HL-60/S4 (cell line): Measurements from ENCODE around the gene SDS.

Experiments
- in situ Hi-C: fragments of 300-500 bp; cut with MboI; formaldehyde crosslinking; loops from 2 replicates; pipeline ENCODE4 v1.14.3; 2022; ENCODE audit warnings: low sequenced_read_pairs

The SDS gene

DNA sequence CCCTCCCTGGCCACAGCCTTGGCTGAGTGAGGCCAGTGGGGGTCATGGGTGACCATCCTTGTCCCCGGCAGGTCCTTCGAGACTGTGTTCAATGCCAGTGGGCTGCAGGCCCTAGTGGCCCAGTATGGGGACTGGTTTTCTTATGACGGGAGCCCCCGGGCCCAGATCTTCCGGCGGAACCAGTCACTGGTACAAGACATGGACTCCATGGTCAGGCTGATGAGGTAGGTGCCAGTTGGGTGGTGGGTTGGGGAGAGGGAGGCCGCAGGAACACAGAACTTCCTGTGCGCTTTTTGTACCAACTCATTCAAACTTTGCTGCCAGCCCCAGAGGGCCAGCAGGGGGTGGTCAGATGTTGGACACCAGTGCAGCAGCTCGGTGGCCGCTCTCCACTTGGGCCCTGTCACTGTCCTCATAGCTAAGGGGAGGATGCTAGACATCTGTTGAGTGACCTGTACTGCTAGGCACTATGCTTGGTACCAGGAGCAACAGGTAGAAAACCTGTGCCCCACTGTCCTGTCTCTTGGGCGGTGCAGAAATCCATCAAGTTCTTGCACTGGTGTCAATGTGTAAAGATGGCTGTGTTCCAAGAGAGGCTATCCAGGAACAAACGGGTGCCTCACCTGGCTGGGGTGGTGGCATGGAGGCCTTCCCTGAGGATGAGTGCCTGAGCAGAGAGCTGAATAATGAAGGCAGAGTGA is 16.7 kb downstream of the SDS start:
- in situ Hi-C loops: no loop called here

- in situ Hi-C loops: no loop called here
These were observed 18.3 kb downstream of the SDS start for GRCh38 chr12:113385282-113385882.

GRCh38 chr12:113384778-113385177 is 18.9 kb downstream of the SDS start:
- in situ Hi-C loops: no loop called here

GRCh38 chr12:113382206-113382605 is 21.5 kb downstream of the SDS start:
- in situ Hi-C loops: no loop called here

DNA sequence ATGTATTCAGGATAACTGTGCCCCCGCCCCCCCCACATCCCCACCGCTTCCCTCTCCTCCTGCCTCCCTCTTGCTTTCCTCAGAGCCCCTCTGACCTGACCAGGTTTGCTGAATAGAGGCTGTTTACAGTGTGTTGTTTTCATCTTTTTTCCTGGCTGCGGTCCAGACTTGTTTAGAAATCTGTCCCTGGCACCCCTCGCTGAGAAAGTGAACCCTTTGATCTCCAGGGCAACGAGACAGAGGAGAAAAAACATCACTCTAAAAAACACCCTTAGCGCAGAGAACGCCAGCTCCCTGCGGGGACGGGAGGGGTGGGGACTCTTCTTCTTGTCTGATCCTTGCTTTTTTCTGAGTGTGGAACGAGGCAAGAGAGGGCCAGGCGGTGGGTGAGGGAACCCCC is 22.5 kb downstream of the SDS start:
- in situ Hi-C loops: no loop called here

GRCh38 chr12:113378291-113378690 is 25.4 kb downstream of the SDS start:
- in situ Hi-C loops: no loop called here

DNA sequence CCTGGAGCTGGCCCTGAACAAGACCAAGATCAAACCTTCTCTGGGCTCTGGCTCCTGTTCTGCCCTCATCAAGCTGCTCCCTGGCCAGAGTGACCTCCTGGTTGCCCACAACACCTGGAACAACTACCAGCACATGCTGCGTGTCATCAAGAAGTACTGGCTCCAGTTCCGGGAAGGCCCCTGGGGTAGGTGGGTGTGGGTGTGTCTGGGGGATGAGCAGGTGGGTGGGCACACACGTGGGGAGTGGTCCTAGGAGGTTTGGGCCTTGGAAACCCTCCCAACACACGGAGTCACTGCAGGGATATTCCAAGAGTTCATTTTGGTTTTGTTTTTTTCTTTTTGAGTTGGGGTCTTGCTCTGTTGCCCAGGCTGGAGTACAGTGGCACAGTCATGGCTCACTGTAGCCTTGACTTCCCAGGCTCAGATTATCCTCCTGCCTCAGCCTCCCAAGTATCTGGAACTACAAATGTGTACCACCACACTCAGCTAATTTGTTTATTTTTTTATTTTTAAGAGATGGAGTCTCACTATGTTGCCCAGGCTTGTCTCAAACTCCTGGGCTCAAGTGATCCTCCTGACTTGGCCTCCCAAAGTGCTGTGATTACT is 28.8 kb downstream of the SDS start:
- in situ Hi-C loops: no loop called here

DNA sequence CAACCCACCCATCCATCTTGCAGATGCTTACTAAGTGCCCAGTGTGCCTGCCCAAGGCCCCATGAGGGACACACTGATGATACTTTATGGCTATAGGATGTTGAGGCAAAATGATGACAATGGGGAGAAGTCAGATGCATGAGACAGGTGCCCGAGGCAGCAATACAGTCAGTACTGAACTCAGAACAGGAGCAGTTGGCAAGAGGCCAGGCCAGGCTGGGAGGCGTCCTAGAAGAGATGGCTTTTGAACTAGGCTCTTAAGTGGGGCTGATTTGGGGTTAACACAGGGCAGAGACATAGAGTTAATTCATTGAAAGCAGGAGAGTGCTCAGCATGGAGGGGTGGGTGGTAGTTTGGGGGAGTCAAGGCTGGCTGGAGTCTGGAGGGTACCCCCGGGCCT is 29.7 kb downstream of the SDS start:
- in situ Hi-C loops: no loop called here

DNA sequence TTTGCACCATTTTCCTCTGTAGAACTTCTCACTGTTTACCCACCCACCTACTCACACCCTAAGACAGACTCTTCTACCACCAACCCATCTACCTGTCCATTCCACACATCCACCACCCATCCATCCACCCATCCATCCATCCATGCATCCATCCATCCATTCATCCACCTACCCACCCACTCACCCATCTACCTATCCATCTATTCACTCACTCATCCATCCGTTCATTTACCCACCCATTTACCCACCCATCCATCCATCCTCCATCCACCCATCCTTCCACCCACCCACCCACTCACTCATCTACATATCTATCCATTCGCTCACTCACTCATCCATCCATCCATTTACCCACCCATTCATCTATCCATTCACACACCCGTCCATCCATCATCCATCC is 30.2 kb downstream of the SDS start:
- in situ Hi-C loops: no loop called here

GRCh38 chr12:113372371-113372770 is 31.3 kb downstream of the SDS start:
- in situ Hi-C loops: no loop called here

DNA sequence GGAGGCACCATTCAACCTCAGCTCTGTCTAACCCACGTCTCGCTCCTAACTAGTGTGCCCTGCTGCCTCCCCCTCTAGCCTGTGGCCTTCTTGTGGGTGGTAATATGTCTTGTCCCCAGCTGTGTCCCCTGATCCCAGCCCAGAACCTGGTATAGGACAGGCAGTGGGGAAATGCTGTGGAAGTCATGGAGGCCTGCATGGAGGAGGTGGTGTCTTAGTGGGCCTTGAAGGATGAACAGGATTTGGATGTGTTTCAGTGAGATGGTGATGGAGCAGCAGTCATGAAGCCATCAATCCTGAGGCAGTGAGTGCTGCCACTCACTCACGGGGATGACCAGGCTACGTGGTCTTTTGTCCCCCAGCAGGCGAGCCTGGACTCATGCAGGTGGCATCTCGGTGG is 31.9 kb downstream of the SDS start:
- in situ Hi-C loops: no loop called here

- in situ Hi-C loops: no loop called here
These were observed 32.6 kb downstream of the SDS start for GRCh38 chr12:113370923-113371682.

GRCh38 chr12:113369391-113369985 is 34.2 kb downstream of the SDS start:
- in situ Hi-C loops: no loop called here

DNA sequence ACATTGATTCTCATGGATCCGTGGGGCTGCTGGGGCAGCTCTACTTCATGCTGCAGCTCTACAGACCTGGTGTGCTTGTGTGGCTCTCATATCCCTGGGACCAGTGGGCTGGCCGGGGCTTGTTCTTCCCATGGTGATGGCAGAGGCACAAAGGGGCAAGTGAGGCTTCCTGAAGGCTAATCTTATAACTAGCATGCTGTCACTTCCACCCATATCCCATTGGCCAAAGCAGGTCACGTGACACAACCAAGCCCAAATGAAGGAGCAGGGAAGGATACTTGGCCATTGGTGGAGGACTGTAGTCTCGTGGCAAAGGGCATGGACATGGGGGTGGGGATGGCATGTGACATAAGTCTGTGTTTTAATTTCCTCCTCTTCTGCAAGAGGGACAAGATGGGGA is 35.4 kb downstream of the SDS start:
- in situ Hi-C loops: no loop called here

- in situ Hi-C loops: no loop called here
These were observed 36.9 kb downstream of the SDS start for GRCh38 chr12:113366827-113367226.

DNA sequence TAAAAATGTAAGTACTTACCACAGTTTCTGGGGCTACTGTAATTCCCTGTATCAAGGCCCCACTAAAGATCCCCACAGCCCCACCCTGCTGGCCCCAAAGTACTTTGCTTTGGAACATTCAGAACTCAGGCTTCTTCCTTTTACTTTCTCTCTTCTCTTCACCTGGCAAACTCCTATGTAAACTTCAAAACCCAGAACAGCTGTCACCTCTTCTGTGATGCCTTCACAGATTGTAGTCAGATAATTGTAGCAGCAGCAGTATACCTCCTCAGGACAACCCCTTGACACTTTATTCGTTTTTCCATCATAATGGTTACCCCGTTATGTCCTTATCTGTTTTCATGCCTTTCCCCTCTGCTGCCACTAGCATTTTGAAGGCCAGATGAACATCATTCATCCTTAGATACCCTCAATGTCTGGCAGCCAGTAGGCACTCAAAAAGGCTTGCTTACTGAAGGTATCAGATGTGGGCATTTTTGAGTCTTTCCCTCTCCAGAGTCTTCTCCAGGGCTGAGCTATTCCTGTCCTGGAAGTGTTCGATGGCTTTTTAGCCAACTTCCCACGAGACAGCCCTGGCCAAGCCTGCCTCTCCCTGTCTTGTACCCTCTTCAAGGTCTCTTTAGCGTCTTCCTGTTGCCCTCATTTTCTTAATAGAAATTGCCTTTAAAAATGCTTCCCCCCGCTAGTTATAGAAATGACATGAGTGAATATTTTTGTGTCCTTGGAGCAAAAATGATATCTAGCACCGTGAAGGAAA is 37.9 kb downstream of the SDS start:
- in situ Hi-C loops: no loop called here

- in situ Hi-C loops: no loop called here
These were observed 39.0 kb downstream of the SDS start for GRCh38 chr12:113364698-113365097.

GRCh38 chr12:113361574-113362370 is 41.9 kb downstream of the SDS start:
- in situ Hi-C loops: no loop called here

DNA sequence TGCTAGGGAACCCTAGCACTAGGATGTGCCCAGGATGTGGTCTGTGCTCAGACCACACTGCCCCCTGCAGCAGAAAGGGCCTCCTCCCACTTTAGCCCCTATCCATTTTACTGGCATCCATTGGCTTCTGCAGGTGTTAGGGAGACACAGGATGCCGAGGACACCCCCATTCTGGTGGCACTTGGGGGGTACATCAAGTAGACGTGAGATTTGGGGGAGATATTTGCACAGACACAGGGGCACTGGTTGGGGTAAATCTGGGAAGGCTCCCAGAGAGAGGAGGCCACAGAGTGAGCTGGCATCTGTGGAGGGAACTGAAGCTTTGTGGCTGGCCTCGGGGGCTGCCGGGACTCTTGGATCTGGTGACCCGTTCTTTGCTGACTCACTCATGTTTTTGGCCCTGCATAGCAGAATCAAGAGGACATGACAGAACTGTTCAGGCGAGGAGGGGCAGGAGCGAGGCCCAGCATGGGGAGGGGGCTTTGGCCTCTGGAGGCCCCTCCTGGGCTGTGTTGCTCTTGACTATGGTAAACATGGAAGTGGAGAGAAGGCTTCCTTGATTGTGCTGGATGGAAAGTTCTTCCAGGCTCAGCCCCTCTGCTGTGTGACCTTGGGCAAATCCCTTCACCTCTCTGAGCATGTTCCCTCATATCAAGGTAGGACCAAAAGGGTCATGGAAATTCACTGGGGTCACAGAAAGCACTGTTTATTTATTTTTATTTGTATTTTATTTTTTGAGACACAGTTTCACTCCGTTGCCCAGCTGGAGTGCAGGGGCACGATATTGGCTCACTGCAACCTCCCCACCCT is 43.5 kb downstream of the SDS start:
- in situ Hi-C loops: no loop called here
